Mammary epithelial cell (primary cell): ENCODE measurements around the gene TEX264.

Experiments used
- CTCF ChIP-seq, 2 donors: IDR thresholded peaks in 1 of 2; conservative IDR thresholded peaks in 1 of 2; 2 replicates each; pipeline ENCODE4 v1.5.1; 2011 to 2012; ENCODE audit warnings: inconsistent platforms in 2 of 2, low read length in 2 of 2, mild to moderate bottlenecking in 2 of 2, control low read depth in 1 of 2, low read depth in 1 of 2; ENCODE audit not compliant: insufficient read depth in 1 of 2; ENCODE audit errors: extremely low read depth in 1 of 2
- EZH2 ChIP-seq: IDR thresholded peaks from 2 replicates; pipeline ENCODE4 v1.6.1; 2012; ENCODE audit warnings: low read length, inconsistent platforms, borderline replicate concordance

- TF ChIP-seq CTCF (conservative IDR thresholded peaks at IDR 0.05 in 1 of 2, IDR thresholded peaks at IDR 0.05 in 1 of 2; ENCODE audit: extremely low read depth in 1 of 2, insufficient read depth in 1 of 2, low read depth in 1 of 2, low read length in 2 of 2) (no peak), EZH2 (no peak)
These were observed 64.9 kb downstream of the TEX264 start for GRCh38 chr3:51735950-51736349.
